A549 (cell line): ENCODE data around the gene NCF2. TPM values are rescaled to one million over a fixed set of nuclear protein-coding genes. Genes with fewer than 3 reads are reported as not detected.
"Not testable (repeated sequence)": the region's sequence is repeated elsewhere in the genome, so short reads cannot be mapped to it uniquely, and the experiment has no call there.

ENCODE experiments used
- ATAC-seq, 2 experiments: fragments of 200-7000 bp in 1 of 2; fragments of >200 bp in 1 of 2; cut with Nextera tagmentation in 1 of 2; cut with Tn5 transposase in 1 of 2; 3 replicates each; pipeline versions ENCODE4 v1.8.0 to v1.9.1; 2018 to 2020; ENCODE audit warnings: mild to moderate bottlenecking in 1 of 2, moderate library complexity in 1 of 2
- CTCF ChIA-PET: fragments of 300-600 bp; sonication (Branson Sonifier 250); formaldehyde crosslinking; extraction: SDS; loops from one replicate; lab custom pipeline; 2021; ENCODE audit warnings: antibody characterized with exemption, inconsistent platforms; lab: Yijun Ruan, JAX
- POLR2A ChIA-PET: fragments of 350-600 bp; formaldehyde crosslinking; extraction: SDS; loops from one replicate; lab custom pipeline; 2021; ENCODE audit warnings: antibody characterized with exemption, inconsistent platforms; lab: Yijun Ruan, JAX
- DNase-seq, 2 experiments: peaks; one replicate each; pipeline versions ENCODE4 v3.0.0 to v3.0.0-alpha.2; 2011 to 2016; ENCODE audit warnings: low read depth in 1 of 2, low spot score in 1 of 2
- FAIRE-seq: peaks from 2 replicates; lab custom pipeline; 2011; peaks lifted over from hg19 to GRCh38; lab: Jason Lieb, UNC
- H3K27ac ChIP-seq, 2 experiments: fragments of >200 bp; sonication (Bioruptor Twin); formaldehyde crosslinking; 3 replicates each; pipeline ENCODE4 v1.5.1; 2016 to 2017
- H3K4me1 ChIP-seq: fragments of >200 bp; sonication (Bioruptor Twin); formaldehyde crosslinking; 3 replicates; pipeline ENCODE4 v1.6.1; 2016
- H3K4me2 ChIP-seq: fragments of >200 bp; sonication (Bioruptor Twin); formaldehyde crosslinking; 3 replicates; pipeline ENCODE4 v1.6.1; 2016
- H3K4me3 ChIP-seq: fragments of >200 bp; sonication (Bioruptor Twin); formaldehyde crosslinking; 3 replicates; pipeline ENCODE4 v1.5.1; 2016
- H3K9me3 ChIP-seq: fragments of >200 bp; sonication (Bioruptor Twin); formaldehyde crosslinking; 3 replicates; pipeline ENCODE4 v1.6.1; 2016
- BCL3 ChIP-seq: fragments of >200 bp; sonication (Bioruptor Twin); formaldehyde crosslinking; IDR thresholded peaks from 3 replicates; pipeline ENCODE4 v1.6.1; 2016
- CBX2 ChIP-seq: fragments of 200-600 bp; sonication (generic); IDR thresholded peaks from 2 replicates; pipeline ENCODE4 v1.6.1; 2016; ENCODE audit warnings: low read depth, mild to moderate bottlenecking, borderline replicate concordance
- CHD4 ChIP-seq: fragments of 200-600 bp; sonication (generic); IDR thresholded peaks from 2 replicates; pipeline ENCODE4 v1.6.1; 2016; ENCODE audit warnings: antibody characterized with exemption, mild to moderate bottlenecking, borderline replicate concordance
- E2F6 ChIP-seq: IDR thresholded peaks from 2 replicates; pipeline ENCODE4 v1.6.1; 2012; ENCODE audit warnings: low read depth, borderline replicate concordance
- NFE2L2 ChIP-seq: fragments of 150-350 bp; conservative IDR thresholded peaks from 2 replicates; pipeline ENCODE4 v1.6.1; 2014; ENCODE audit warnings: low read length
- RAD21 ChIP-seq, 2 experiments: fragments of >200 bp in 1 of 2; sonication (Bioruptor Twin) in 1 of 2; formaldehyde crosslinking in 1 of 2; IDR thresholded peaks in 1 of 2; conservative IDR thresholded peaks in 1 of 2; 2 replicates in 1 of 2; 3 replicates in 1 of 2; pipeline ENCODE4 v1.6.1; 2012 to 2018; ENCODE audit warnings: inconsistent platforms in 1 of 2
- RCOR1 ChIP-seq: fragments of 150-350 bp; IDR thresholded peaks from 2 replicates; pipeline ENCODE4 v1.6.1; 2014; ENCODE audit warnings: antibody characterized with exemption, low read length, low read depth
- ZFP36 ChIP-seq: fragments of 450-650 bp; IDR thresholded peaks from 2 replicates; pipeline ENCODE4 v1.6.1; 2014; ENCODE audit warnings: borderline replicate concordance; ENCODE audit not compliant: partially characterized antibody
- ZNF302 ChIP-seq: fragments of 250-450 bp; sonication (Bioruptor Pico); IDR thresholded peaks from 2 replicates; pipeline ENCODE4 v1.9.0; 2021; ENCODE audit warnings: inconsistent platforms, mild to moderate bottlenecking, moderate library complexity
- WGBS: methylation state at CpG from one replicate; pipeline ENCODE4 v1.1.6; 2017; ENCODE audit errors: missing lambda C conversion rate; 5-methylcytosine and 5-hydroxymethylcytosine counted together
- polyA plus RNA-seq, 4 experiments: library from polyadenylated mRNA; depleted of rRNA in 3 of 4; stranded (reverse); fragments of >200 nt; fragmentation: RNase III in 1 of 4; extraction: RNeasy Plus Mini Kit Qiagen cat#74134 plus additional on column Dnase treatment in 1 of 4; gene quantifications; 2 replicates in 3 of 4; 3 replicates in 1 of 4; pipeline ENCODE4 v1.2.3, GENCODE V29; 2011 to 2017
- TF ChIP-seq, protein P1 (sequence below): fragments of 250-450 bp; sonication (Bioruptor Pico); IDR thresholded peaks from 2 replicates; pipeline ENCODE4 v1.5.0; 2021; ENCODE audit warnings: mild to moderate bottlenecking, moderate library complexity, borderline replicate concordance
- TF ChIP-seq, protein P2 (sequence below): IDR thresholded peaks from 2 replicates; pipeline ENCODE4 v1.6.1; 2012
- TF ChIP-seq, protein P3 (sequence below): fragments of 450-650 bp; IDR thresholded peaks from 2 replicates; pipeline ENCODE4 v1.6.1; 2014; ENCODE audit warnings: antibody characterized with exemption
- TF ChIP-seq, protein P4 (sequence below): fragments of >200 bp; sonication (Bioruptor Twin); formaldehyde crosslinking; IDR thresholded peaks from 2 replicates; pipeline ENCODE4 v1.6.1; 2016

The NCF2 gene
- polyA plus RNA-seq, 2 of the 4 experiments (the other 2 are of a cell fraction) = 4.5 to 4.6 TPM

GRCh38 chr1:183630748-183631147, 40.5 kb upstream of the NCF2 start (continued):
- TF ChIP-seq CBX2 (no peak), NFE2L2 (no peak), RAD21 (conservative IDR thresholded peaks at IDR 0.05 in 1 of 2, IDR thresholded peaks at IDR 0.05 in 1 of 2) (no peak), BCL3 (no peak), RCOR1 (no peak), E2F6 (no peak)
- TF ChIP-seq, protein P1, sequence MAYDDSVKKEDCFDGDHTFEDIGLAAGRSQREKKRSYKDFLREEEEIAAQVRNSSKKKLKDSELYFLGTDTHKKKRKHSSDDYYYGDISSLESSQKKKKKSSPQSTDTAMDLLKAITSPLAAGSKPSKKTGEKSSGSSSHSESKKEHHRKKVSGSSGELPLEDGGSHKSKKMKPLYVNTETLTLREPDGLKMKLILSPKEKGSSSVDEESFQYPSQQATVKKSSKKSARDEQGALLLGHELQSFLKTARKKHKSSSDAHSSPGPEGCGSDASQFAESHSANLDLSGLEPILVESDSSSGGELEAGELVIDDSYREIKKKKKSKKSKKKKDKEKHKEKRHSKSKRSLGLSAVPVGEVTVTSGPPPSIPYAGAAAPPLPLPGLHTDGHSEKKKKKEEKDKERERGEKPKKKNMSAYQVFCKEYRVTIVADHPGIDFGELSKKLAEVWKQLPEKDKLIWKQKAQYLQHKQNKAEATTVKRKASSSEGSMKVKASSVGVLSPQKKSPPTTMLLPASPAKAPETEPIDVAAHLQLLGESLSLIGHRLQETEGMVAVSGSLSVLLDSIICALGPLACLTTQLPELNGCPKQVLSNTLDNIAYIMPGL (CRISPR knock-in tag) = no peak
- TF ChIP-seq, all 56 proteins: peak for 0

GRCh38 chr1:183628537-183628936, 38.3 kb upstream of the NCF2 start:
- Histone ChIP-seq H3K27ac (no peak overlapping the region), H3K9me3 (no peaks in the 10 kb centered on the region), H3K4me3 (no peak overlapping the region), H3K4me1 (peaks cover 50% of the 10 kb centered on the region), H3K4me2 (no peak overlapping the region)
- ATAC-seq (no peak), DNase-seq (no peak), FAIRE-seq (no peak)
- no peak for TF ChIP-seq CHD4
- TF ChIP-seq, protein P2, sequence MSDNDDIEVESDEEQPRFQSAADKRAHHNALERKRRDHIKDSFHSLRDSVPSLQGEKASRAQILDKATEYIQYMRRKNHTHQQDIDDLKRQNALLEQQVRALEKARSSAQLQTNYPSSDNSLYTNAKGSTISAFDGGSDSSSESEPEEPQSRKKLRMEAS = no peak
- TF ChIP-seq ZFP36 = no peak
- TF ChIP-seq, protein P3, sequence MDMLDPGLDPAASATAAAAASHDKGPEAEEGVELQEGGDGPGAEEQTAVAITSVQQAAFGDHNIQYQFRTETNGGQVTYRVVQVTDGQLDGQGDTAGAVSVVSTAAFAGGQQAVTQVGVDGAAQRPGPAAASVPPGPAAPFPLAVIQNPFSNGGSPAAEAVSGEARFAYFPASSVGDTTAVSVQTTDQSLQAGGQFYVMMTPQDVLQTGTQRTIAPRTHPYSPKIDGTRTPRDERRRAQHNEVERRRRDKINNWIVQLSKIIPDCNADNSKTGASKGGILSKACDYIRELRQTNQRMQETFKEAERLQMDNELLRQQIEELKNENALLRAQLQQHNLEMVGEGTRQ = no peak
- TF ChIP-seq ZNF302 (CRISPR knock-in tag) = no peak
- TF ChIP-seq, protein P4, sequence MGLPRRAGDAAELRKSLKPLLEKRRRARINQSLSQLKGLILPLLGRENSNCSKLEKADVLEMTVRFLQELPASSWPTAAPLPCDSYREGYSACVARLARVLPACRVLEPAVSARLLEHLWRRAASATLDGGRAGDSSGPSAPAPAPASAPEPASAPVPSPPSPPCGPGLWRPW = no peak
- ChIA-PET POLR2A (no interaction called here), CTCF (interaction anchor here (1.6 kb wide), 1 partner anchor 159 kb away, joined by 6 read pairs; no protein-coding TSS in a partner anchor)

DNA sequence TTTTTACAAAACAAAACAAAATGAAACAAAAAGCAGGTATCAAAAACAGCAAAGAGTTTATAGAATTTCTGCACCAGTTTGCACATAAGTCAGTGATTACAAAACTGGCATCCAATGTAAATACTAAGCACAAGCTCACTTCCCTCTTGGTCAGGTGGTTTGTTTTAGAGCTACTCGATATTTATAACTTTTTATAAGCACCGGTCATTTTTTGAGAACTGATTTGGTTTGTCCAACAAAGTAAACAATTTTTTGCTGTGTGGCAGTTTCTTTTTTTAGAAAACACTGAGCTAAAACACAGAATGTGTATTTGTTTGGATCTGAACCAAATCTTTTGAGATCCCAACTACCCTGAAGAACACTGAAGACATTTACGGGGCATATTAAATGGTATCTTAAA, 36.0 kb upstream of the NCF2 start:
- H3K4me1 ChIP-seq = peaks cover 45% of the 10 kb centered on the region
- ChIA-PET POLR2A (interaction anchor here (1.1 kb wide), 1 partner anchor 8 kb away, joined by 3 read pairs; no protein-coding TSS in a partner anchor), CTCF (interaction anchor here (1.1 to 2.1 kb wide), 3 partner anchors 14 to 344 kb away, joined by 3 to 6 read pairs (median 4); no protein-coding TSS in a partner anchor)
- H3K4me3 ChIP-seq, DNase-seq, H3K9me3 ChIP-seq, H3K27ac ChIP-seq, FAIRE-seq, ATAC-seq, H3K4me2 ChIP-seq: not testable (repeated sequence)
- 50% methylated on average over 3 of the region's 3 CpGs for WGBS
